Astrocyte (in vitro differentiated cells and primary cell): Measurements from ENCODE around the gene UHRF2. TPM values are rescaled to one million over a fixed set of nuclear protein-coding genes. Genes with fewer than 3 reads are reported as not detected.

Experiments used
- DNase-seq: peaks from one replicate; pipeline ENCODE4 v3.0.0-alpha.2; 2010; ENCODE audit warnings: low read depth
- FAIRE-seq: peaks from 2 replicates; lab custom pipeline; 2011; peaks lifted over from hg19 to GRCh38; lab: Jason Lieb, UNC
- H2AFZ ChIP-seq: 2 replicates; pipeline ENCODE4 v1.6.0; 2012; ENCODE audit warnings: low read depth, low read length, inconsistent platforms
- H3K27ac ChIP-seq: 2 replicates; pipeline ENCODE4 v1.5.1; 2011; ENCODE audit warnings: low read depth, low read length, inconsistent platforms
- H3K27me3 ChIP-seq: 2 replicates; pipeline ENCODE4 v1.6.0; 2011; ENCODE audit warnings: low read length, inconsistent platforms; ENCODE audit not compliant: insufficient read depth
- H3K36me3 ChIP-seq: 2 replicates; pipeline ENCODE4 v1.5.1; 2011; ENCODE audit warnings: low read length, inconsistent platforms; ENCODE audit not compliant: insufficient read depth
- H3K4me1 ChIP-seq: 2 replicates; pipeline ENCODE4 v1.5.1; 2011; ENCODE audit warnings: low read length, inconsistent platforms; ENCODE audit not compliant: insufficient read depth
- H3K4me2 ChIP-seq: 2 replicates; pipeline ENCODE4 v1.6.0; 2012; ENCODE audit warnings: low read length, inconsistent platforms
- H3K4me3 ChIP-seq: 2 replicates; pipeline ENCODE4 v1.5.1; 2011; ENCODE audit warnings: low read depth, mild to moderate bottlenecking, low read length, inconsistent platforms; ENCODE audit not compliant: insufficient read depth
- H3K79me2 ChIP-seq: 2 replicates; pipeline ENCODE4 v1.6.0; 2012; ENCODE audit warnings: mild to moderate bottlenecking, low read length, inconsistent platforms; ENCODE audit not compliant: insufficient read depth
- H3K9ac ChIP-seq: 2 replicates; pipeline ENCODE4 v1.6.0; 2012; ENCODE audit warnings: mild to moderate bottlenecking, low read length, inconsistent platforms
- H3K9me3 ChIP-seq: 2 replicates; pipeline ENCODE4 v1.5.1; 2012; ENCODE audit warnings: low read depth, mild to moderate bottlenecking, low read length, inconsistent platforms; ENCODE audit not compliant: insufficient read depth
- H4K20me1 ChIP-seq: 2 replicates; pipeline ENCODE4 v1.6.0; 2012; ENCODE audit warnings: low read length, inconsistent platforms; ENCODE audit not compliant: insufficient read depth
- H3K27ac Mint-ChIP-seq: one replicate; pipeline ENCODE4 v1.8.0; 2021; ENCODE audit warnings: mild to moderate bottlenecking, mixed read lengths; ENCODE audit not compliant: unreplicated experiment
- H3K27me3 Mint-ChIP-seq: one replicate; pipeline ENCODE4 v1.8.0; 2021; ENCODE audit warnings: low read depth, mixed read lengths; ENCODE audit not compliant: unreplicated experiment
- H3K36me3 Mint-ChIP-seq: one replicate; pipeline ENCODE4 v1.8.0; 2021; ENCODE audit warnings: low read depth, mixed read lengths; ENCODE audit not compliant: unreplicated experiment
- H3K4me1 Mint-ChIP-seq: one replicate; pipeline ENCODE4 v1.8.0; 2021; ENCODE audit warnings: low read depth, mixed read lengths; ENCODE audit not compliant: unreplicated experiment
- H3K4me3 Mint-ChIP-seq: one replicate; pipeline ENCODE4 v1.8.0; 2021; ENCODE audit warnings: mild to moderate bottlenecking, moderate library complexity, mixed read lengths; ENCODE audit not compliant: unreplicated experiment
- H3K9me3 Mint-ChIP-seq: one replicate; pipeline ENCODE4 v1.8.0; 2021; ENCODE audit warnings: mild to moderate bottlenecking, mixed read lengths; ENCODE audit not compliant: unreplicated experiment
- EZH2 ChIP-seq: IDR thresholded peaks from 2 replicates; pipeline ENCODE4 v1.6.1; 2012; ENCODE audit warnings: mild to moderate bottlenecking, low read length, inconsistent platforms; ENCODE audit not compliant: insufficient read depth
- total RNA-seq: library from RNA; stranded (reverse); gene quantifications from 2 replicates; pipeline ENCODE4 v1.2.1, GENCODE V29; 2021
- TF ChIP-seq, protein P1 (sequence below): IDR thresholded peaks from 2 replicates; pipeline ENCODE4 v1.5.1; 2011; ENCODE audit warnings: low read depth, mild to moderate bottlenecking, inconsistent platforms, low read length, moderate library complexity; ENCODE audit not compliant: insufficient read depth

The UHRF2 gene
- total RNA-seq, 1 donor from 2014 or later = 37.4 TPM

DNA sequence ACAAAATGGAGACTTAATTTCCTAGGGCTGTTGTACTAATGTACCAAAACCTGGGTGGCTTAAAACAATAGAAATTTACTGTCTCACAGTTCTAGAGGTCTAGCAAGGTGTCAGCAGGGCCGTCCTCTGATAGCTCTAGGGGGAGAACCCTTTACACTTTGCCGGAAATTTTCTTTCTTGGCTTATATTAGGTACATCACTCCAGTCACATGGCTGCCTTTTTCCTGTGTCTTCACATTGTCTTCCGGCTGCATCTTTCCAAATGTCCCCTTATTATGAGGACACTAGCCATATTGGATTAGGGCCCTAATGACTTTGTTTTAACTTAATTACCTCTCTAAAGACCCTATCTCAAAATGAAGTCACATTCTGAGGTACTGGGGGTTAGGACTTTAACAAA lies 5.8 kb downstream of the UHRF2 start:
- Histone ChIP-seq H2AFZ (no peak overlapping the region), H4K20me1 (peaks cover 76% of the 10 kb centered on the region), H3K27ac (no peak overlapping the region), H3K4me3 (no peak overlapping the region), H3K9me3 (no peaks in the 10 kb centered on the region), H3K27me3 (no peaks in the 10 kb centered on the region), H3K36me3 (peaks cover 8% of the 10 kb centered on the region), H3K4me1 (peaks cover 12% of the 10 kb centered on the region), H3K4me2 (peak overlapping the region; percentile 7), H3K79me2 (peaks cover 98% of the 10 kb centered on the region), H3K9ac (no peak overlapping the region)
- no peak for TF ChIP-seq EZH2
- TF ChIP-seq, protein P1, sequence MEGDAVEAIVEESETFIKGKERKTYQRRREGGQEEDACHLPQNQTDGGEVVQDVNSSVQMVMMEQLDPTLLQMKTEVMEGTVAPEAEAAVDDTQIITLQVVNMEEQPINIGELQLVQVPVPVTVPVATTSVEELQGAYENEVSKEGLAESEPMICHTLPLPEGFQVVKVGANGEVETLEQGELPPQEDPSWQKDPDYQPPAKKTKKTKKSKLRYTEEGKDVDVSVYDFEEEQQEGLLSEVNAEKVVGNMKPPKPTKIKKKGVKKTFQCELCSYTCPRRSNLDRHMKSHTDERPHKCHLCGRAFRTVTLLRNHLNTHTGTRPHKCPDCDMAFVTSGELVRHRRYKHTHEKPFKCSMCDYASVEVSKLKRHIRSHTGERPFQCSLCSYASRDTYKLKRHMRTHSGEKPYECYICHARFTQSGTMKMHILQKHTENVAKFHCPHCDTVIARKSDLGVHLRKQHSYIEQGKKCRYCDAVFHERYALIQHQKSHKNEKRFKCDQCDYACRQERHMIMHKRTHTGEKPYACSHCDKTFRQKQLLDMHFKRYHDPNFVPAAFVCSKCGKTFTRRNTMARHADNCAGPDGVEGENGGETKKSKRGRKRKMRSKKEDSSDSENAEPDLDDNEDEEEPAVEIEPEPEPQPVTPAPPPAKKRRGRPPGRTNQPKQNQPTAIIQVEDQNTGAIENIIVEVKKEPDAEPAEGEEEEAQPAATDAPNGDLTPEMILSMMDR = no peak
- Mint-ChIP-seq H3K36me3 (no peaks in the 10 kb centered on the region), H3K27me3 (no peaks in the 10 kb centered on the region), H3K4me1 (peaks cover 11% of the 10 kb centered on the region), H3K27ac (no peak overlapping the region), H3K9me3 (no peaks in the 10 kb centered on the region), H3K4me3 (no peak overlapping the region)
- FAIRE-seq (no peak), DNase-seq (no peak)

DNA sequence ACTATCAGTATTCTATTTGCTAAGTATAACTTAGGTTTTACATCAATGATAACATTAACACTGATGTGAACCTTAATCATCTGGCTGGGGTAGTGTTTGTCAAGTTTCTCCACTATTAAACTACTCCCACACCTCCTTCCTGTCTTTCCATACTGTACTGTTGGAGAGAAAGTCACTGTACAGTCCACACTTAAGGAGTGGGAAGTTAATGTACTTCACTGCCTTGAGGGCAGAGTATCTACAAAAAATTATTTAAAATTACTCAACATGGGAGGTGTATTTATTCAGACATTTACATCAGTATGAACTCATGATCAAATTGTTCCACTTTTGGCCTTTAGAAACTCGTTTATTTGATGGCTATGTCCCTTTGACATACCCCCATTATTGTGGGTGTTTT lies 11.9 kb downstream of the UHRF2 start:
- Mint-ChIP-seq H3K4me1 (peaks cover 1% of the 10 kb centered on the region), H3K27me3 (no peaks in the 10 kb centered on the region), H3K36me3 (no peaks in the 10 kb centered on the region), H3K27ac (no peak overlapping the region), H3K4me3 (no peak overlapping the region), H3K9me3 (no peaks in the 10 kb centered on the region)
- Histone ChIP-seq H2AFZ (no peak overlapping the region), H3K4me1 (no peaks in the 10 kb centered on the region), H3K4me2 (no peak overlapping the region), H3K9me3 (no peaks in the 10 kb centered on the region), H3K27ac (no peak overlapping the region), H4K20me1 (peaks cover 73% of the 10 kb centered on the region), H3K9ac (no peak overlapping the region), H3K27me3 (no peaks in the 10 kb centered on the region), H3K4me3 (no peak overlapping the region), H3K79me2 (peaks cover 100% of the 10 kb centered on the region), H3K36me3 (peaks cover 8% of the 10 kb centered on the region)
- FAIRE-seq (no peak), DNase-seq (no peak)
- TF ChIP-seq EZH2 = no peak
- TF ChIP-seq, protein P1 = no peak

DNA sequence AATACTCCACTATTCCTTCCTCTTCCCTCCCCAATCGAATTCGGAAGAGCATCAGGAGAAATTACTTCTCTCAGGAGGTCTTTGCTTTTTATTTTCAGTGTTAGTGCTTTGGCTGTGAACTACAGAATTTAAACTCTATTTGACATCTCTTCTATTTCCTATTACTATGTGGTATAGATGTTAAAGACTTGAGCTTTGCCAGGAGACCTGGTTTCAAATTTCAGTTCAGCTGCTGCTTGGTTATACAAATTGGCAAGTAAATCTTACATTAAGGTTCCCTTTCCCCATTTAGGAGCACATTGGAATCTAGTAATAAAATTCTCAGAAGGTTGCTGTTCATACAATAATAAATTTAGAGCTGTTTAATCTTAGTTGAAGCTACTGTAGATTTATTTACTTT lies 13.1 kb downstream of the UHRF2 start:
- H3K9me3 ChIP-seq = no peaks in the 10 kb centered on the region
- H3K79me2 ChIP-seq = peaks cover 100% of the 10 kb centered on the region
- H3K4me1 ChIP-seq = peaks cover 4% of the 10 kb centered on the region
- Mint-ChIP-seq H3K9me3 (no peaks in the 10 kb centered on the region), H3K4me1 (peaks cover 9% of the 10 kb centered on the region), H3K27ac (no peak overlapping the region), H3K36me3 (no peaks in the 10 kb centered on the region), H3K4me3 (no peak overlapping the region), H3K27me3 (no peaks in the 10 kb centered on the region)
- no peak for DNase-seq
- H4K20me1 ChIP-seq = peaks cover 75% of the 10 kb centered on the region
- H3K4me3 ChIP-seq = no peak overlapping the region
- no peak overlapping the region for H3K9ac ChIP-seq
- H2AFZ ChIP-seq = no peak overlapping the region
- peaks cover 8% of the 10 kb centered on the region for H3K36me3 ChIP-seq
- no peaks in the 10 kb centered on the region for H3K27me3 ChIP-seq
- TF ChIP-seq, protein P1 = no peak
- no peak for TF ChIP-seq EZH2
- no peak overlapping the region for H3K4me2 ChIP-seq
- H3K27ac ChIP-seq = no peak overlapping the region
- no peak for FAIRE-seq
